HG02610 (cell line): ENCODE measurements around the gene MRGPRE.

ENCODE experiments used
- ATAC-seq: cut with Tn5 transposase; IDR thresholded peaks from one replicate; pipeline ENCODE4 v1.9.1; 2021; ENCODE audit warnings: mild to moderate bottlenecking, moderate library complexity; ENCODE audit not compliant: unreplicated experiment

The MRGPRE gene

GRCh38 chr11:3214420-3214699 lies 17.9 kb downstream of the MRGPRE start:
- ATAC-seq, result no peak

- ATAC-seq, result no peak
Measured at GRCh38 chr11:3213659-3214419, 18.4 kb downstream of the MRGPRE start.

DNA sequence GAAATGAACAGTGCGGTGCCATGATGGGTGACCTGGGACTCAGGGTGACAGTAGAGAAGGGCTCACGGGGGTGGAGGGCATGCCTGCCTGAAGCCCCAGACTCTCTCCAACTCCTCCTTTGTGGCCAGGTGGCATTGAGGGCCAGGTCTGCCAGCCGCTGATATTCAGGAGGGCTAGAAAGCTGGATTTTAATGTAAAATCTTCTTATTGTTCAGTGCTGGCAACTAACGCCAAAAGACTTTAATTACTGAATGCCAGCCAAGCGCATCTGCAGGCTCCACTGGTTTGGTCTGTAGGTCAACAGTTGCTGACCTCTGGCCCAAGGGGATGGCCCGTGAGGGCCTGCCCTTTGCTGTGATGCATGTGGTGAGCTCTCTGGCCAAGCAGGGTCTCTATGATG lies 23.9 kb downstream of the MRGPRE start:
- ATAC-seq, result no peak

DNA sequence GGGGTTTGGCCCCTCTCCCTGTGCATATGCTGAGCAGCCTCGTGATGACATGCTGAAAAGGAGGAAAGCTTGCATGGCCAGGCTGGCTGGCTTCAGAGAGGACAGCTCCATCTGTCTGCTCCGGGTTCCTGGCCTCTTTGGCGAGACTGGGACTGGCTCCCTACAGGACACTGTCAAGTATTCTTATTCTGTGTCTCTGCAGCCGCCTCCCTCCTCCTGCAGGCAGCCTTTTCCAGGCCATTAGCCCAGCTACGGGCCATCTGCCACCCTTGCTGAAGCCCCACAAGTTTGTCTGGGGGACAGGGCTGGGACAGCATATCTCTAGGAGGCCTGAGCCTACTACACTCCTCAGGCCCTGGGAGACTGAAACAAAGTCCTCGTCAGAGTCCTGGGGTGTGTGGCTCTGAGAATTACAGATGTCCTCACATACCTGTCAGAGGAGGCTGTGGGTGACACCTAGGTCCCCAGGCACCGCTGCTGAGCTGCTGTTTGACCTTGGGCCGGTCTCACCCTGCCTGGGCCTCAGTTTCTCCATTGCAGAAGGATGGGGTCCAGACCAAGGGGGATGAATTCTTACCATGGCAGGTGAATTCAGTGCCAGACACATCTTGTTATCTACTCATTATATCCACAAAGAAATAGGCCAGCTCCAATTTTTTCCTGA lies 24.6 kb downstream of the MRGPRE start:
- ATAC-seq, result no peak

- ATAC-seq, result no peak
Measured at GRCh38 chr11:3206922-3207204, 25.4 kb downstream of the MRGPRE start.

DNA sequence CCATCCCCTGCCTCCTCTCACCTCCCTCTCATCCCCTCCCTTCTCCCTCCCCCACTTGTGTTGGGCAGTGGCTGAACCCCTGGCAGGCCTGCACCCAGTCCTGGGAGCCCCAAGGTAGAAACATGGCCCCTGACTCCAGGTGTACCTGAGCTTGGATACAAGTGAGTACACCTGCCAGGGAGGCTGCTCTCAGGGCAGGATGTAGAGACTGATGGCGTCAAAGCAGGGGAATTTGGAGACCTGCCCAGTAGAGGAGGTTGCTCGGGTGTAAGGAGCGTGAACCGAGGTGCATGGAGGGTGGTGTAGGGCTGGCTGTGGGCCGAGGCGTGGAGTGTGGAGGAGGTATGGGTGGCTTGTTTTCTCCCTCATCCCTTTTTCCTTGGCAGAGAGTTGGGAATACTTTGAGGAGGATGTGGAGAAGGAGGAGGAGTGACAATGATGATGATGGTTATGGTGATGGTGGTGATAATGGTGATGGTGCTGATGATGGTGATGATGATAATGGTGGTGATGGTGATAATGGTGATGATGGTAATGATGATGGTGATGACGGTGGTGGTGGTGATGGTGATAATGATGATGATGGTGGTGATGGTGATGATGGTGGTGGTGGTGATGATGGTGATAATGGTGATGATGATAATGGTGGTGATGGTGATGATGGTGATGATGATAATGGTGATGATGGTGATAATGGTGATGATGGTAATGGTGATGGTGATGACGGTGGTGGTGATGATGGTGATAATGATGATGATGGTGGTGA lies 25.9 kb downstream of the MRGPRE start:
- ATAC-seq, result no peak

DNA sequence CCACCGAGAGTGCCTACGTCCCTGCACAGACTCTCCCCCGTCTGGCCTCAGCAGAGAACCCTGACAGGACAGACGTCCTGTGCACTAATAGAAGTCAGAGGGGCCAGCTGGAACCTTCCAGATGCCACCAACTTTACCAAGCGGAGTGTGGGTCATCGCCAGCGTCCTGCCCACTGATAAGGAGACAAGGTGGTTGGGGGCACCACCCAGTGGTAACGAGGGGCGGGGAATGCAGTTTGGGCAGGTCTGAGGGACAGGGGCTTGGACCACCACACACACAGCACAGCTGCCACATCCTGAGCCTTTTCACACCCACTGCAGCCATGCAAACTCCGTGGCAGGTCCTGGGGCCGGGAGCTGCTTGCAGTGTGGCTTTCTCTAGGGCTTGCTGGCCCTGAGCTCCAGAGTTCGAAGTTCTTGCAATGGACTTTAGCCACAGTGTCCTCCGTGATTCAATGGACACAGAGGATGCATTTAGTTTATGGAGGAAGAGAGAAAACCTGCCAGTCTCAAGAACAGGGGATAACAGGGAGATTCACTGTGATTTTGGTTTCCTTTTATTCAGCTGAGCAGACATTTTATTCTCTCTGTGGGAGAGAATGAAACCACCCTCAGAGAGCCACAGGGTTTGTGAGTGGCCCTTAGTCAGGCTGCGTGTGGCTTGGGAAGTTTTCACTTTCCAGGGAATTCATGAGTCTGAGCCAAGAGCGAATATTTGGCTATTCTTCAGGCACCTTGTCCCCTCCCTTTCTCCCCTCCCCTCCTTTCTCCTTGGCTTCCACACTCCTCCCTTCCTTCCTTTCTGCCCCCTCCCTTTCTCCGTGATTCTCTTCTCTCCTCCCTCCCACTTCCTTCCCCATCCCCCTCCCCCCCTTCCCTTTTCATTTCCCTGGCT lies 26.7 kb downstream of the MRGPRE start:
- ATAC-seq, result no peak

DNA sequence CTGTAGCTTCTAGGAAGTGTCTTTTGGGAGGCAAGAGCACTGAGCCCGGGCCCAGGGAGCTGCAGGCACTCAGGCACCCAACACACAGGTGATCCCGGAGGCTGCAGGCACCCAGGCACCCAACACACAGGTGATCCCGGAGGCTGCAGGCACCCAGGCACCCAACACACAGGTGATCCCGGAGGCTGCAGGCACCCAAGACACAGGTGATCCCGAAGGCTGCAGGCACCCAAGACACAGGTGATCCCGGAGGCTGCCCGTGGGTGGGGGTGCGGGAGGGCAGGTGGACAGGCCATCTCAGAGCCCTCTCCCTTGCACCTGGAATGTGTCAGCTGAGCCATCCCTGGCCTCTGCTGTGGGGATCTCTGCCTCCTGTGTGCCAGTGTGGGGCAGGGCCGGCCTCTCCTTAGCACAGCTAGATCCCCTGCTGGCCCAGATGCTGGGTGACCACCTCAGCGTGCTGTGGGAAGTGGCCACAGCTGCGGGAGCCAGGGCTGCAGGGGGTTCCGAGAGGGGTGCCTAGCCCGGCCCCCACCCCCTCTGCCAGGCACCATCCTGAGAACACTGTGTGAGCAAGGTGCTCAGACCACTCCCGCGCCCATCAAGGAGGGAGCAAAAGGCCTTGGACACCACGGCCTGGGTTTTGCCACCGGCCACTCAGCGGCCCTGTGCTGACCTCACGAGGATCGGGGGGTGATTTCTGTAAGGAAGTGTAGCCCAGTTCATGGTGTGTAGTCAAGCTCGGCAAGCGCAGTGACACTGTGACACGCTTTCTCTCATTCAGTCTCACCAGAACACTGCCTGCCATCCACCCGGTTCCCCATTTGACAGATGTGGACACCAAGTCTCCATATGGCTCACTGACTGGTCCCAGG lies 27.8 kb downstream of the MRGPRE start:
- no peak for ATAC-seq

DNA sequence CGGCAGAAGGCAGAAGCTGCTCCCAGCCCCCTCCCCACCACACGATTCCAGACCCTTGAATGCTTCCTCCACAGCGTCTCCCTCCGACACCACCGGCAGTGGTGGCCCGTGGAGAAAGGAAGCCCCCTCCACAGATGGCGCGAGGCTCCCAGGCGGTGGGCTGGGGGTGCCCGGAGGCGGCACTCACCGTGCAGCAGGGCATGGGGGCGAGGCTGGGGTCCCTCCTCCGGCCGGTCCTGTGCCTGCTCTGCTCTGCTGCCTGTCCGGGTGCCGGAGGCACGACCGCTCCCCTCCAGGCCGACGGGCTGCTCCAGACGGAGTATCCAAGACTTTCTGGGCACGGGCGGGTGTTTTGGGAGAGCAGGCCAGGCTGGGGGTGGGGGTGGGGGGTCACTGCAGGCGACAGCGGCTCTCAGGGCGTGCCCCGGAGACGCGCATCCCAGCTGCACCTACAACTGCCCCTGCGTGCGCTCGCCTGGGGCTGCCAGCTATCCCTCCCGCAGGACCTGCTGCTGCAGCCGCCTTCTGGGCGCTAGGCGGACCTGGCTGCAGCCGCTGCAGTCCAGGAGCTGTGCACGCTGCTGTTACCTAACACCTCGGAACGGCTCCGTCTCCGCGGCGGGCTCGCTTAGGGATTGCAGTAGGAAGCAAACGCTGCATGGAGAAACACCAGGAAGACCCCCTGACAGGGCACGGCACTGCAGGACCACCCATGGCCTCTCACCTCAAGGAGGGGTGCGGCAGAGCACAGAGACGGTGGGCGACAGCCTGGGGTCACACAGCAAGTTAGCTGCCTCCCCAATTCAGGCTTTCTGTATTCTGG lies 28.8 kb downstream of the MRGPRE start:
- no peak for ATAC-seq

DNA sequence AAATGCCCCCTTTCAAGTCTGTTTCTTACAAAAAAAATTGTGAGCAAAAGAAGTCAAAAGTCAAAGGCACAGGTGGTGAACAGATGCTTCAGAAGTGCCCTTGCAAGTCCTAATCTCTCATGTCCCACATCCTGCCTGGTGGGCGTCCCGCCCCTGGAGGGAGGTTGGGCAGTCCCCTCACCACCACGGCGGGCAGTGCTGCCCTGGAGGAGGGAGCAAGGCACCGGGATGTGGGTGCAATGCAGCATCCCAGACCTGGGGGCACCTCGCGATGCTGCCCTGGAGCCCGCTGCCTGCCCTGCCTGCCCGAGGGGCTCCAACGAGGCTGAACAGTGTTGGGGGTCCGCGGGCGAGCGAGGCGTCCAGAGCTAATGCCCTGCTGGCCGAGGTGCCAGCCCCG lies 29.5 kb downstream of the MRGPRE start:
- no peak for ATAC-seq

DNA sequence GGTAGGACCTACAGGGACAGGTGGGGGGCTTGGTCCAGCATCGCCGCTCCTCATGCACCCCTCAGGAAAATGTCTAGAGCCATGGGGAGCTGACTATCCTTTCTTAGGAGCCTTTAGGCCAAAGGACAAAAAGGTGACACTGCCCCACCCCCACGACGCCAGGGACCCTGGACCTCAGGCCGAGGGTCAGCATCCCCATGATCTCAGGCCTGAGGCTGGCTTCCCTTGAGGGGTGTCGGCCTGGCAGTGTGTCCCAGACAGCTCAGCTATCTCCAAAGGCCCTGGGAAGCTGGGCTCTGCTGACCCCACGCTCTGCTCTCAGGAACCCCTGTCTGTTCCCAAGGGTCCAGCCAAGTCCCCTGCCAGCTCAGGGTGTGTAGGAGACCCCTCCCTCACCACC lies 29.9 kb downstream of the MRGPRE start:
- ATAC-seq, result no peak

DNA sequence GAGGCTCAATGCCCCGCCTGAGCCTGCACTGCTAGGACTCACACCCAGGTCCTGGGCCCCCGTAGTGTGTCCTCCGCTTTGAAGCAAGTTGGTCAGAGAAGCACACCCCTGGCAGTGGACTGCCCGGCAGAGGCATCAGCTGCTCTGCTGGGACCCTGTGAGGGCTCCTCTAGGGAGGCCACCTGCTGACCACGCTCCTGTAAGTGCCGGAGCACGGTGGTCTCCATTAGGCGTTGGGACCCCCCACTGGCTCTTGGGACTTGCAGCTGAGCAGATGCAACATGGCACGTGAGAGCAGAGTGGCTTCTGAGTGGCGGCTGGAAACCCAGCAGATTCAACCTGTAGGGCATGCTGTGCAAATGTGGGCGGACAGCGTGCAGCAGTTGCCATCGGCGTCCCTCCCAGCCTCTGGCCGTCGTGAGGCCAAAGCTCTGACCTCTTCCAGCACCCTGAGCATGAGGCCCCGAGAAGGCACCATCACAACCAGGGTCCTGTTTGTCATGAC lies 30.5 kb downstream of the MRGPRE start:
- no peak for ATAC-seq

DNA sequence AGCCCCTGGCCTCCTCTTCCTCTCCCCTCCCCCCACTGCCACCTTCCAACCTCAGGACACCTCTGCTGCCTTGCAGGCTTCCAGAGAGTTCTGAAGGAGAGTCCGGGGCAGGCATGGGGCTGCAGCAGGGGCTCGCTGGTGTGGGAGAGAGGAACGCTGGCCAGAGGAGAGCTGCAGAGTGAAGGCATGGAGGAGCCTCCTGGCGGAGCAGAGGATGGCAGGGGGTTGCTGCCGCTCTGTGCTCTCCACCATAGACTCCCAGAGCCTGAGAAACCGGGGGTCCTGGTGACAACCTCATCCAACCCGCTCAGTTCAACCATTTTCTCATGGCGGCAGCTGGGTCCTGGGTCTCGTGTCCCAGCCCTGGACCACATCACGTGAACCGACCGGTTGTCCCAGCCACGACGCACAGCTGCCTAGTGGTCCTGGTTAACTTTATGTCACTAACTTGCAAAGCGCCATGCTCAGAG lies 31.1 kb downstream of the MRGPRE start:
- ATAC-seq, result no peak

DNA sequence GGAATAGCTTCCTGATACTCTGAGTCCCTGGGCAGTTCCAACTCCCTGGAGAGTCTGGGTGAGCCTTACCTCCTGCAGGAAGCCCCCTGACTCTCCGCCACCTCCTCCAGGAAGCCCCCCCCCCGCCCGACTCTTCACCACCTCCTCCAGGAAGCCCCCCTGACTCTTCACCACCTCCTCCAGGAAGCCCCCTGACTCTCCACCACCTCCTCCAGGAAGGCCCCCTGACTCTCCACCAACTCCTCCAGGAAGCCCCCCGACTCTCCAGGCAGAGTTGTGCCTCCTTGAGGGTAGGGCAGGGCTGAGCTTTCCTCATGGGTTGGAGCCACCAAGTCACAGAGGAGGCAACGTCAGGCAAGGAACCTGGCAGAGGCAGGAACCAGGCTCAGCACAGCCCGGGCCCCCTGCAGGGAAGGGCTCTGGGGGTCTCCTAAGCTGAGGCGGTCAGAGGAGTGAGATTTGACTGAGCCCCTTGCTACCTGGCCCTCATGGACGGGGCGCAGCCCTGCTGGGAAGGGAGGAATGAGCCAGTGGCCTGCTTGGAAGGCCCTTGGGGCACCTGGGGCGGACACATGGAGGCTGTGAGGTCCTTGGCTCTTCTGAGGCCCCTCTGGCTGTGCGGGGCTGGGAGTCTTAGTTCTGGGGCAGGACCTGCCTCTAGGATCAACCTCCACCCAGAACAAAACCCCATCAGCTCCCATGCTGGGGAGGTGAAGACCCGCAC lies 31.7 kb downstream of the MRGPRE start:
- no peak for ATAC-seq

DNA sequence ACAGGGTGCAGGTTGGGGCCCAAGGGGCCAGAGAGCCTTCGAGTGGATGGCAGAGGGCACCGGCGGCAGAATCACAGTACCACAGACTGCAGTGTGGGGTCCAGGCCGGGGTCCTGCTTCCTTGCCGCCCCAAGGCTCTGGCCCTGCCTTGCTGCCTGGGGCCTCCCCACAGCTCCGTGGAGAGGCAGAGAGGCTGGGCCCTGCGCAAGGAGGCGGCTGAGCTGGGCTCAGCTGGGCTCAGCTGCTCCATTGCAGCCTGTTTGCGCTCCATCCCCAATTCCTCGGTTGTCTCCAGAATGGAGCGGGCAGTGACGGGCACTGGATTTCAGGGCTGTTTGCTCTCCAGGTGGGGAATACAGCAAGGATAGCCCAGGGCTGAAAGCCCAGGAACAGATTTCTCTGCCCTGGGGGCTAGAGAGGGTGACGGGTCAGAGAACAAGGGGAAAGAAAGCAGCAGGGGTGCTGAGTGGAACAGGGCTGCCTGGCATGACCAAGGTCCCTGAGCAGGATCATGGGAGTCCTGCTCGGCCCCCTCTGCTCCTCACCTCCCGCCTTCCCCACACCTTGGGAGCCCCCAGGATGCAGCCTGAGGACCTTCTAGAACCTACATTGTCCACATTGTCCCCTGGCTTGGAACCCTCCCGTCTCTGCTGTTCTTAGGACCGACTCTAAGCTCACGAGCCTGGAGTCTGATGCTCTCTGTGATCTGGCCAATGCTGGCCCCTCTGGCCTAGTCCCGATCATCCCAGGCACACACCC lies 32.5 kb downstream of the MRGPRE start:
- ATAC-seq, result no peak

GRCh38 chr11:3198815-3199214 lies 33.4 kb downstream of the MRGPRE start:
- no peak for ATAC-seq

- ATAC-seq, result no peak
Measured at GRCh38 chr11:3197878-3198528, 34.2 kb downstream of the MRGPRE start.
